NCI-H69 (cell line): ENCODE results near the gene PIGM.
A peak's percentile ranks its signal among the peaks of the same experiment; 100 is the strongest.

Experiments
- DNase-seq: peaks from one replicate; lab custom pipeline; 2025; lab: John Stamatoyannopoulos, UW

The PIGM gene

DNA sequence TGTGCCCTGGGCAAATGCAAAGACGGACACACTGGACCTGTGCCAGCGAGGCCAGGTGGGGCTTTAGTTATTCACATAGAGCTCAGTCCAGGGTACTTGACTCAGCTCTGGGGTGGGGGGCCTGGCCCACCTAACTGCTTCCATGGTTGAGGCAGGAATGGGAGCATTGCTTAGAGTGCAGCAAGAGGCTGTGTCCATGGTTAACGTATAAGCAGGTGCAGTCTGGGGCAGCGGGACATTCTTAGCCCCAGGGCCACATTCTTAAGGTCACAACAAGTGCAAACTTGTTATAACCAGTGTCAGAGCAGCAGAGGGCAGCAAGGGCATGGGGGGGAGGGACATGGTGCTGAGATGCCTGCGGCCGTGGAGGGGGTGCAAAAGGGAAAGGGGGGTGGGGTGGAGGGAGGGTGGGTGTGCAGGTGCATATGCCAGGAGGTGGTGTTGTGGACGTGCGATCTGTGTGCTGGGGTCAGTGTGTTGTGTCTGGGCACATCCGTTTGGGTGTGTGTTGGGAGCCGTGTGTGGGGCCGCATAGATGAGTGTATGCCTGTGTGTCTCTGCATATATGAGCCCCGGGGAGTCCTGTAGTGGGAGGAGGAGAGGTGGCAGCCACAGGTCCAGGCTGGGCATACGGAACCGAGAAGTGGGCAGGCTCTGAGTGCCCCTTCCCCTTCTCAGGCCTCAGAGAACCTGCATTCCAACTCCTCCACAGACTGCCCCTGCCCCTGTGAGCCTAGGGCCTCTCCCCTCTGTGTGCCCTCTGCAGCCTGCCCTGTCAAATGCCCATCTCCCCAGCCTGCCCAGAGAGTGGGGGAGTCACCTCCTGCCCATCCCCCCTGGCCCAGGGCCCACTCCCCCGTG, 29.8 kb upstream of the PIGM start:
- DNase-seq, result peak; percentile 60

DNA sequence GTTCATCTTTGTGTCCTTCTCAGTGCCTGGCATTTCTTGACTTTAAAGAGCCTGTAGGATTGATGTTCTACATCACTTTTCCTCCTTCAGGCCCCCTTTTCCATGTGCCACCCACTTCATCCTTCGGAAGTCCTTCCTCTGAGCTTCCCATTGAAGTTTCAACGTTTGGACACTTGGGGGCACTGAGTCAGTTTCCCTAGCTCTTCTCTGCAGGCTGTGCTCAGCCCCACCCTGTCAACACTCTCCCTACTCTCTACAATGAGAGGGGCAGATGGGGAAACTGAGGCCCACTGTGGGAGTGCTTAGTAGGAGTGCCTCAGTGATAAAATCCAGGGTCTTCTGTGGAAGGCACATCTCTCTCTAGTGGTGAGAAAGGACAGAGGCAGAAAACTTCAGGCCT, 26.3 kb upstream of the PIGM start:
- DNase-seq, result peak; percentile 22

DNA sequence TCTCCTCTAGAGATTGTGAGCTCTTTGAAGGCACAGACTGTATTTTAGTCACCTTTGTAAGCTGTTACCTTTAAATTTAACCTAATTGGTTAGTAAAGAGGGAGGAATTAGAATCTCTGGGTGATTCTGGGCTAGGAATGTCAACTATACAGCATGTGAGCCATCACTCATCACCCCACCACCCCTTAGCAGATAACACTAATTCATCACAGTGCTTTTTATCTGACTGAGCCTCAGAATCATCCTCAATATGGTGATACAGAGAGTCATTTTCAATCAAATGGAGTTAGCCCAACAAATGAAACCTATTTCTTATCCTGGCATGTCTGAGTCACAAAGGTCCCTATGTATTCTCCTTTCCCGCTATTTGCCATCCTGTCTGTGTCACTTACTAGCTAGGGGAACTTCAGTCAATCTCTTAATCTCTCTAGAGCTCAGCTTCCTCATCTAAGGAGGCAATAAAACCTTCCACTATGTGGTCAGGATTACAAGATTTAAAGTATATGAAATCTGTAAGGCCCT, 24.9 kb upstream of the PIGM start:
- DNase-seq, result no peak

DNA sequence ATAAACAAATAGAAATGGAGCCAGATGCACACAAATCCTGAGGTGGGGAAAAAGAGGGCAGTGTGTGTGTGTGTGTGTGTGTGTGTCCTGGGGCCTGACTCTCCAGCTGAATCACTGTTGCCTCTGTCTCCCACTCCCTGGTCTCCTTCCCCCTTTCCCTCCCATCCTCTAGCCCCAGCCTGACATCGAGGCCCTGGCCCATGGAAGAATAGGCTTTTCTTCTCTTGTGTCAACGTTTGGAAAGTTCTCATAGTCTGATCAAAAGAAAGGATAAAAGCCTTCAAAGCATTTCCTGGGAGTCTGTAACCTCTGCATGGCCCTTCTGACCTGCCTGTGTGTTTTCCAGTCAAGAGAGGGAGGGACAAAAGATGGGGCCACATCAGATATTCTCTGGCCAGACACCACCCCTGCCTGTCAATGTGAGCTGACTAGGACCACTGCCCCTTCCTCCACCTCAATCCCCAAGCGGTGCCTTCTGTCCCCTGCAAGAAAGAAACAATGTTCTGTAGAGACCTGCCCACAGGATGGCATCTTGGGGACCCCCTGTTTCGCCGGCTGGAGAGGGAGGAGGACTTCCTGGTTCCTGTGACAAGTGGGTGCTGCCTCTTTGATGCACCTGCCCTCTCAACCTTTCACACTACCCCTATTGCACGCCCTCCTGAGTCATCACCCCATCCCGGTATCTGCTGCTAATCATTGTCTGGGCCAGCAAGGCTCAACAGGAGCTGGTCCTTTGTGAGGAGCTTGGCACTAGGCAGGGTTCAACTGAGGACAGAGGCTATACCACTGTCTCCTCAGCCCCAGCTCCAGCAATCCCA, 22.0 kb upstream of the PIGM start:
- no peak for DNase-seq

DNA sequence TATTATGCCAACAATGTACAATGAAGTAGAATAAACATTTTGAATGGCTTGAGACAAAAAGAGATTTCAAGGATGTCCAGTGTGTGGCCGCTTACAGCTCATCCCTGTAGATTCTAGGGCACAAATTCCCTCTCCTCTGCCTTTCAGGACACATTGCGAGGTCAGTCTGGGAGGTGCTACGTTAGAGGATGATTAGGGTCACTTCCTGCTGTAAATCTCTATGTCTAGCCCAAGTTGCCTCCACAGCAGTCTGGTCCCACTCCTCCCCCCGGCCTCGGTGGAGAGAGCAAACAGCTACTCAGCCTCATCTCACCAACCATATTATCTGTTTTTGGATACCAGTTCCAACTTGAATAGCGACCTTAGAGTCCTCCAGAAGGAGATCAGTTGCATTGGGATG, 21.1 kb upstream of the PIGM start:
- DNase-seq, result no peak

DNA sequence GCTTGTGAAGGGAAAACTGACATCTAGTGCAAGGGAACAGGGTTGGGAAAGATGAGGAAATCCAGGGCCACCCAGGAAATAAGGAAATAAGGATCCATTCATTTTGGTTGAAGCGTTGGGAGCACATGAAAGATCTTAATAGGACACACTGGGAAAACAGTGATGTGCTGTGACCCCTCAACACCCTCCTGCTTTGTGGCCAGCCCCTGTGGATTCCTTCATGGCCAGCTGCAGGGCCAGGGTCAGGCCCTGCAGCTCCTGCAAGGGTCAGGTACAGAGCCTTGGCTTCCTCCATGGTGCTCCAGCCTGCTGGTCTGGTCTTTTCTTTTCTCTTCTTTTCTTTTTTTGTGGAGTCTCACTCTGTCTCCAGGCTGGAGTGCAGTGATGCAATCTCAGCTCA, 18.8 kb upstream of the PIGM start:
- no peak for DNase-seq

DNA sequence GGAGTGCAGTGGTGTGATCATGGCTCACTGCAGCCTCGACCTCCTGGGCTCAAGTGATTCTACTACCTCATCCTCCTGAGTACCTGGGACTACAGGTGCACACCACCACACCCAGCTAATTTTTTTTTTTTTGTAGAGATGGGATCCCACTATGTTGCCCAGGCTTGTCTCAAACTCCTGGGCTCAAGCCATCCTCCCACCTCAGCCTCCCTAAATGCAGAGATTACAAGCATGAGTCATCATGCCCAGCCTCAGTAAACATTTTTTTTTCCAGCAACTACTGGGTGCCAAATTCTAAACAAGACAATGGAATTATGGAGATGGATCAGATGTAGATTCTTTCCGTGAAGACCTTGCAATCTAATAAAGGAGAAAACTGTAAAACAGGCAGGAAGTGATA, 18.4 kb upstream of the PIGM start:
- DNase-seq, result peak; percentile 24

DNA sequence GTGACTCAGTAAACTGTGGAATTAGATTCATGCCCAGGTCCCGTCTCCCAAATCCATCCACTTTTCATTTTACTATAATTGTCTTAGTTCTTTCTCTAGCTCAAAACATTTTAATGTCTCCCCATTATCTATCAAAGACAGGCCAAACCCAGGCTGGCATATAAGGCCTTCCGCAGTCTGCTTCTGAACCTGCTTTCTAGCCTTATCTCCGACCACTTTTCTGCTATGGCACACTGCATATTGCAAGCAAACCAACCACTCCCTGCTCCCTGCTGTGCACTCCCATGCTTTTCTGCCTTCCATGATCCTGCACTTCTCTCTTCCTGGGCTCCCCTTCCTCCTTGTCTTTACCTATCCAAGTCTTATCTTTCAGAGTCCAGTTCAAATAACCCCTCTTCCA, 17.3 kb upstream of the PIGM start:
- DNase-seq, result peak; percentile 24

DNA sequence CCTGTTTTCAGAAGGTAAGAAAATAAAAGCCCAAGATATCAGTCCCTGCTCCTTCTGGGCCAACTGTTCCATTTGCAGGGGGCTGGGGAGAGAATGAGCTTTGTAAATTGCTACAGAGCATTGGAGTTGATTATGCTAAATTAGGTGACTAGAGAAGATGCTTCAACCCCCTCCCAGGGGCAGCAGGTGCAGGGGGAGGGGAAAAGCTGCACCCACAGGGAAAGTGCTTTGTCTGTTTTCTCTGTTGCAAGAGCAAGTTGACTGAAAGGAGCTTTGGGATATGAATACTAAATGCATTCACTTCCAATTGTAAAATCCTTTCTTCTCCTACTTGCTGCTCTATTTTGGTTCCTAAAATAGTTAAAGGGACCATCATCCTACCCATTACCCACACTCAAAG, 16.5 kb upstream of the PIGM start:
- DNase-seq, result peak; percentile 36

DNA sequence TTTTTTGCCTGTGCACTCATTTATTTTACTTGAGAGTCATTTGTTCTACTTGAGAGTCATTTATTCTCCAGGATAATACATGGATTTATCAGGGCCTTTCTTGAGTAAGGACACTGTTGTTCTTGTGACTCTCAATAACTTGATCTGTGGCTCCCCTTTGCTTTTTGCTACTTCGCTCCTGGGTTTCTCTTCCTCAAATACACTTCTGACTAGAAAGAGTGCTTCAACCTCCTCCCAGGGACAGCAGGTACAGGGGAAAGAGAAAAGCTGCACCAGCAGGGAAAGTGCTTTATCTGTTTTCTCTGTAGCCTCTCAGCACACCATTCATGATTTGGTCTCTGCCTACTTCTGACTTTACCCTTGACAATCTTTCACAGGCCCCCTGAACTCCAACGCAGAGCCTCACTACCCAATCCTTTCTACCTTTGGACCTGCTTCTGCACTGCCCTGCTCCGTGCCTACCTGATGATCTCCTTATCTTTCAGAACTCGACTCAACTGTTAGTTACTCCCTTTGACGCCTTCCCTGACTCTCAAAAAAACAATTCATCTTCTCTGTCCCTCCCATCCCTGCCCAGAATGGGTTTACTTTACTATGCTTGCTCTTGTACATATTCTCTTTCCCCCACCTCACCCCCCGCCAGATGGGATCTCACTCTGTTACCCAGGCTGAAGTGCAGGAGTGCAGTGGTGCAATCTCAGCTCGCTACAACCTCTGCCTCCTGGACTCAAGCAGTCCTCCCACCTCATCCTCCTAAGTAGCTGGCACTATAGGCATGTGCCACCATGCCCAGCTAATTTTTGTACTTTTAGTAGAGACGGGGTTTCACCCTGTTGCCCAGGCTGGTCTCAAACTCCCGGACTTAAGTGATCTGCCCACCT, 15.6 kb upstream of the PIGM start:
- peak; percentile 43 for DNase-seq

DNA sequence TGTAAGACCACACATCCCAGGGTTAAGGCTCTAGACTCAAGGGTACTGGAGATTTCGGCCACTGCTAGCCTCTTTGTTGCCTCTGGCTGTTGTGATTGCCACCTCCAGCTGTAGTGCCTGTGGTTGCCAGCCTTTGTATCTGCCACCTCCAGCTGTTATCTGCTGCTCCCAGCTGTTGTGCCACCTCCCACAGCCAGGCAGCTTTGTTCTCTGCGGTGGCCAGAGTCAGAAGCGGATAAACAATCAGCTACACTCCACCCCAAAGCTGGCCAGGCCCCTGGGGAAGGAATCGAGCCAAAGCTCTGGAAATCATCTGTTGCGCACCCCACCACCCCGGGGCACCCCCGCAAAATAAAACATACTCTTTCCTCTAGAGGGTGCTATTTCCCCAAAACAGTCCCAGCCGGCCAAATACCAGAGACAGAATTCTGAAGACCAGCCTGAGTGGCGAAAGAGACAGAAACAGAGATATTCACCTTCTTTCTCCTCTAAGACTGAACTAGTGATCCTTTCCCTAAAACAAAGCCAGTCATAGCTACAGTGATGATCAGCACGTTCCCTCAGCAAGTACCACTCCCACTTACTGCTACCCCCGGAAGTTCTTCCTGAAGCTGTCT, 14.8 kb upstream of the PIGM start:
- peak; percentile 92 for DNase-seq

DNA sequence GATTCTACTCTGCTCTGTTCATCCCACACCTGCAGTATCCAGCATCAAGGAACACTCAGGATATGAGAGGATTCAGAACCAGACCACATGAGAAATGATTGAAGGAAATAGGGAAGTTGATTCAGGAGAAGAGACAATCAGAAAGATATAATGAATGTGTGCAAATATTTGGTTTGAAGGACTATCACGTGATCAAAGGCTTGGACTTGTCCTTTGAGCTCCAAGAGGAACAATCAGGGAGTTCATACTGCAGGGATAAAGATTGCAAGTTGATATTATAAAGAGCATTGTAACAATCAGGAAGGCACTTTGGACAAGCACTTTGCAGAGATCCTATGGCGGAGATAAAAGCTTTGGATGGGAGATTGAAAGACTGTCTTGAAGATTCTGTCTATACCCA, 13.9 kb upstream of the PIGM start:
- DNase-seq, result peak; percentile 29

DNA sequence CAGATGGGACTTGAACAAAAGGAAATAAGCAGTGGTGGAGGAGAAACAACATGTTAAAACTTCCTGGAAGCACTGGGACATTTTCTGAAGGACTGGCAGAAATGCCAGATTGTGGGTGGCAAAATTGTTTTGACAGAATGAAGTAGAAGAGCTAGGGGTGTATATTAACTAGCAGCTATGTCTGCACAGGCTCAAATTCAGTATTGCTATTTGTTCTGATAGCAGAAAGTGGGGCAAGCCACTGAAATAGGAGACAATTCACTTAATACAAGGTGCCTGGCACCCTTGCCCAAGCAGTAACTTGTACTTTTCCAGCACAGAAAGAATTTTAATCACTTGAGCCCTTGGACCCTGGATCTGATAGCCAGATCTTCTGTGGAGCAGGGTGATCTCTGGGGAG, 11.8 kb upstream of the PIGM start:
- no peak for DNase-seq

DNA sequence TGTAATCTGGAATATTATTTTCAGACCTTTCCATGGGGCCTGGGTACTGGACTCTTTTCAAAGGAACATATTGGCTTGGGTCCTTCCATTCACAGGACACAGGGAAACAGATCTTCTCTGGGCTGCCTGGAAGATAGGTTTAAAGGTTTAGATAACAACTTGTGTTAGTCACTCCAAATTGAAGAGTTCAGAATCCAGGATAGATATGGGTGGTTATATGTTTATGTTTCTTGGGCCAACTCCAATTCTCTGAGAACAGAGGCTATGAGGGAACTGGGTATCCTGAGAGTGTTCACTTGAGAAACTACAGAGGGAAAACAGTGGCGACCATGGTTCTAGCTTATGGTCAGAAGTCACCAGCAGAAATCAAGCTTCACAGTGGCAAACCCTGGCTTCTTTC, 8.7 kb upstream of the PIGM start:
- DNase-seq, result no peak

DNA sequence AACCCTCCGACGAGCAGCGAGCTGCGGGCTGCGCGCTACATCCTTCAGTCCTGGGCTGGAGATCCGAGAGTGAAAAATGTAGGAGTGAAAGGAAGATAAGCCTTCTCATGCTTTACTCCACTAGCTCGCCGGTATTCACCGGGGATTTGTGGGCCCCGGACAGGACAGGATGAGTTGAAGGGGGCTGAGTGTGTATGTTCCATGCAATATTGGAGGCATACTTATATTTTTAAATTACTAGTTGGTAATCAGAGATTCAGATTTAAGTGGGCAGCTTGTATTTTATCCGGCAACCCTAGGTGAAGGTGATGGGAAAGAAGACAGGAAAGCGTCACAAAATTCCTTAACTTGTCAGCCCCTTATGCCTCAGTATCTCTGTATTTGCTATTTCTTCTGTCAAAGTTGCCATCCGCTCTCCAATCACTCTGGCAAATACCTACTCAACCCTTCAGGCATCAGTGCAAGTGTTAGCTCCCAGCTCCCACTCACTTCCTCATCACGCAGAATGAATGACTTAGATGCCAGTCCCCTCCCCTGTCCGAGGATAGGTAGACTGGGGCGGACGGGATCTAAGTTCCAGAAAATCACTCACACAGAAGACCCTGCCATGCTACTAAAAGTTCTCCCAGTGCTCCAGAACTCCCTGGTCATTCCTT, 503 bp upstream of the PIGM start:
- DNase-seq, result peak; percentile 74

DNA sequence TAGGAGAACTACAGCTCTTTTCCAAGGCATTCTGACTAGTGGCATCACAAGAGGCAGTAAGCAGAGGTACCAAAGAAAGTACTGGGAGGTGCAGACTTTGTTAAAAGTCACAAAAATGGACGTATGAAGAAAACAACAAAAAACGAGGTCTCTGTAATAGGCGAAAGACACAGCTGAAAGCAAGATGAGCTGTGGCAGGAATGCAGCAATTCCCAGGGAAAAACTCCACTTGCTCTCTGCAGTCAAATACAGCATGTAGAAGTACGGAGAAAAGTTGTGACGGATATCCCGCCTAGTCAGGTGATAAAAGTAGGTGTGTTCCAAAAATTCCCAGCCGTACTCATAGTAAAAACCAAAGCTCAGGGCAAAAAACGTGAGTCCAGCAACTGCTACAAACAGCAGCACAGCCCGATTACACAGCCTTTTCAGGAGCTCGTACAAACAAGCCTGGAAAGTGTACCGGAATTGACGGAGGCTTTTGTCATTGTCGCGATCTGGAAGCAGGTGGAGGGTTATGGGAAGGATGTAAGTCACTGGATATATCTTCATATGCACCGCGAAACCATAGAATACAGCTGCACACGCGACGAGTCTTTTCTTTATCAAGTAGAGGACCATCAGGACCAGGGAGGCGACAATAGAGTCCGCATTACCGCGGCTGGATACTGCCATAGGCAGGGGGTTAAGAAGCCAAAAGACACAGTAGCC, 979 bp downstream of the PIGM start:
- DNase-seq, result peak; percentile 75

DNA sequence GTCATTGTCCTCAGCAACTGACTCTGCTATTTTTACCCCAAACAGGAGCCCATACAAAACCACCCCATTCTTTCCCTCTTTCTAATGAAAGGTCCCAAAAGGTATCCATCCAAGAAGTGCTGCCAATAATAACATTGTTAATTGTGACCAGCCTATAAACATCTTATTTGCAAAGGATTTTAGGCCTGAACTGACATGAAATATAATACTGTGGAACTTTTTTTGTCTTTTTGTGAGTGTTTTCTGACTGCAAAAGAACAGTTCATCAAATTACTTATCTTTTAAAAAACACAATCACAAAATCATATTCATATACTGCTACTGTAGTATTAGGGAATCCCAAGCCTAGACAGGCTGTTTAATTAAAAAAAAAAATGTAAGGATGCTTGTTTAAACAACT, 3.4 kb downstream of the PIGM start:
- DNase-seq, result no peak

DNA sequence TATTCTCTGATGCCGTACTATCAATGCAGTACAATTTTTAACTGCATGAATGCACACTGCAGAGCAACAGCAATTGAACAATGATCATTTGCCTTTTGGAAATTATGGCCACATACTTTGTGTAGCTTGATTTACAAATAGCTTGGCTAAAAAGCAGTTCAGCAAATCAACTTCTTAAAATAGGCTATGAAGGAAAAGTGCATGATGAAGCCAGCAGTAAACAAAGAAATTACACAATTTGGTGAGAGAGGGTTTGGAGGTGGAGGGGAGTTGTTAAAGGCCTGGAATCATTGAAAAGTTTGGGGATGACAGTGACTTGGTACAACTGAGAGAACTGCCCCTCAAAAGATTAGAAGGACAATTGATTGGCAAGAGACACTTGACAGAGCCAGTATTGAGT, 6.5 kb downstream of the PIGM start:
- DNase-seq, result peak; percentile 48

DNA sequence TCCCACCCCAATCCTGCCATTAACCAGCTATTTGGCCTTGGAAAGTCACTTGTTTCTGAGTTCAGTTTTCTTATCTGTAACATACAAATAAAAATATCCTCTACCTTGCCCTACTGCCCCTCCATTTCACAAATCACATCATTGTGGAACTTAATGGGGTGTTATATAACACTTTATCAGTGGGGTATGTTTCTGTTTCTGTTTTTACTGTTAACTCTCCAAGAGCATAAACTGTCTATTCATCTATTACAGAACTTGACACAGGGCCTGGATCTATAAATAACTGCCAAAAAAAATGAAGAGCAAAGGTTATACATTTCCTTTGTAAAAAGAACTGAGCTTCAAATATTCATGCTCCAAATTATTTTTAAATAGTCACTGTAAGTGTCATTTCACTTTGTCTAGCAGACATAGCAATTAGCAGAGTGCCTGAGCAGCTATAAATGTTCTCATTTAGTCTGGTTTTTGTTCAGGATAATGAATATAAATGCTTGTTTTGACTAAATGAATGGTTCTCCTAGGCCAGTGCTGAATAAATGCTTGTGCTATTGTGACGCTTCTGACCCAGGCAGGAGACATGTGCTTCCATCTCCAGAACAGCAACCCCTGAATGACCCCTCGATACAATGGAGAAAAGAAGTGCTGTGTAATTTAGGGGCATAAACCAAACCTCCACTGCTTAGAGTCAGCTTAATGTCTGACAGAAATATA, 7.4 kb downstream of the PIGM start:
- peak; percentile 97 for DNase-seq
